ENCODE results near the gene SHH.
A peak's percentile ranks its signal among the peaks of the same experiment; 100 is the strongest.

Gene SHH

DNA sequence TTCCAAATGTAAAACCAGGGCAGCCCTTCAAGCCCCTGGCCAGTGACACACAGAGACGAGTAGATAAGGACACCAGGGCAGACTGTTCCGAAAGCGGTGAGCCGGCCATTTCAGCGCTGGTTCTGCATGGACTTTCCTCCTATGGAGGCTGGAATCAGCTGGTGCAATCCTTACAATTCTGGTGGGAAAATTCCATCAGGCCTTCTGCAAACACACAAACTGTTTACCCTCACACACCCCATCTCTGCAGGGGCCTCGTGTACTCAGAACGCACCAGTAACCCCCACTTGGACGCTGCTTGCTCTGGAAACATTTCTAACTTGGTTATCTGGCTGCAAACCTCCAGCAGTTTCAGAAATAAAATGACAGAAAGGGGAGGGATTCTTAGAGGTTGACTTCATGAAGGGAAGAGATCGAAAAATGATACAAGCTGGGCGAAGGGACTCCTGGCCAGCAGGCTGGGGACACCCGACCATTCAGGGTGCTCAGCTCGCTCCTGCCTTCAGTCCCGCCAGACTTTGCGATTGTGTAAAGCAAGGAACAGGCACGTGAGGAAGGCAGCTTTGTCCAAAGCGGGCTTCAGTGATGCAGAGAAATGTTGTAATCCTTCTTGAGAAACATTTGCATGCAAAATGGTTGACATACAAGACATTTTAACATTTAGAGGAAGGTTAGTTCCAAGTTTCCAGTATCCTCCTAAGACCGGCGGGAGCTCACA lies 19.7 kb upstream of the SHH start:
- no peak overlapping the region for H3K4me3 ChIP-seq (ENCODE audit: control insufficient read depth, low read depth, low read length)
- DNase-seq (ENCODE audit: low read depth): no peak
- TF ChIP-seq, protein P1, sequence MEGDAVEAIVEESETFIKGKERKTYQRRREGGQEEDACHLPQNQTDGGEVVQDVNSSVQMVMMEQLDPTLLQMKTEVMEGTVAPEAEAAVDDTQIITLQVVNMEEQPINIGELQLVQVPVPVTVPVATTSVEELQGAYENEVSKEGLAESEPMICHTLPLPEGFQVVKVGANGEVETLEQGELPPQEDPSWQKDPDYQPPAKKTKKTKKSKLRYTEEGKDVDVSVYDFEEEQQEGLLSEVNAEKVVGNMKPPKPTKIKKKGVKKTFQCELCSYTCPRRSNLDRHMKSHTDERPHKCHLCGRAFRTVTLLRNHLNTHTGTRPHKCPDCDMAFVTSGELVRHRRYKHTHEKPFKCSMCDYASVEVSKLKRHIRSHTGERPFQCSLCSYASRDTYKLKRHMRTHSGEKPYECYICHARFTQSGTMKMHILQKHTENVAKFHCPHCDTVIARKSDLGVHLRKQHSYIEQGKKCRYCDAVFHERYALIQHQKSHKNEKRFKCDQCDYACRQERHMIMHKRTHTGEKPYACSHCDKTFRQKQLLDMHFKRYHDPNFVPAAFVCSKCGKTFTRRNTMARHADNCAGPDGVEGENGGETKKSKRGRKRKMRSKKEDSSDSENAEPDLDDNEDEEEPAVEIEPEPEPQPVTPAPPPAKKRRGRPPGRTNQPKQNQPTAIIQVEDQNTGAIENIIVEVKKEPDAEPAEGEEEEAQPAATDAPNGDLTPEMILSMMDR (IDR thresholded peaks at IDR 0.05; ENCODE audit: control insufficient read depth, insufficient read depth, low read depth, low read length, missing control alignments): no peak

DNA sequence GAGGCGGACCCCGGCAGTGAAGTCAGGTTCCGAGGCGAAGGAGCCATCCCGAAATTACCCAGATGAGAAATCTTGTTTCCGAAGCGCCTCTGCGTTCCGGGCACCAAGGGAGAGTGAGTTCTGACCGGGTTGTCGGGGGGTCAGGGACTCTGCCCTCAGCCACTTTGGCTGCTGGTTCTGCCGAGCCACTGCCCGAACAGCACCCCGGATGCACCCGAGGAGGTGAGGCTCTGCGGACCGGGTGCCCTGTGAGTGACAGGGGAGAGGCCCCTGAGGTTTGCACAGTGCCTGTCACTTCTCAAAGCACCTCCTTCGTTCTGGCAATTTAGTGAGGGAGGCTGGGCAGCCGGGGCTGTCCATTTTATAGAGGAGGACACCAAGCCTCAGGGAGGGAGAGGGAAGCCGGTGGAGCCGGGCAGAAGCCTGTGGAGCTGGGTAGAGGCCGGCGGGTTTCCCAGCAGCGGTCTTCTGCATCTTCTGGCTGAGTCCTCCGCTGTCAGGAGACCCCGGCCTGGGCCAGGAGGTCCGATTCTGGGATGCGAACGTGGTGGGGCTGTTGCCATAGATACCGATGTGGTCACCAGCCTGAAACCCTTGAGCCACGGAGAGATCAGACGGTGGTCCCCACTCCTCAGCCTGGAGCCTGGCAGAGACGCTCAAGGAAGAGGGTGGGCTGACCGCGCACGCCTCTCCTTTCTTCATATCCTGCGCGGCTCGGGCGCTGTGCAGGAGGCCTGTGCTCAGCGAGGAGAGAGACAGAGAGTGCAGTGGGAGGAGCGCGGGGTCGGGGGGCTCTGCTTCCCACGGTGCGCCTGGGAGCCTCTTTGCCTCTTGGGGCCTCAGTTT lies 18.9 kb upstream of the SHH start:
- H3K4me3 ChIP-seq (ENCODE audit: control insufficient read depth, low read depth, low read length): no peak overlapping the region
- DNase-seq (ENCODE audit: low read depth): no peak
- TF ChIP-seq, protein P1 (IDR thresholded peaks at IDR 0.05; ENCODE audit: control insufficient read depth, insufficient read depth, low read depth, low read length, missing control alignments): no peak

GRCh38 chr7:155829796-155830470 lies 17.7 kb upstream of the SHH start:
- TF ChIP-seq, protein P1 (IDR thresholded peaks at IDR 0.05; ENCODE audit: control insufficient read depth, insufficient read depth, low read depth, low read length, missing control alignments): no peak
- no peak overlapping the region for H3K4me3 ChIP-seq (ENCODE audit: control insufficient read depth, low read depth, low read length)
- DNase-seq (ENCODE audit: low read depth): no peak

DNA sequence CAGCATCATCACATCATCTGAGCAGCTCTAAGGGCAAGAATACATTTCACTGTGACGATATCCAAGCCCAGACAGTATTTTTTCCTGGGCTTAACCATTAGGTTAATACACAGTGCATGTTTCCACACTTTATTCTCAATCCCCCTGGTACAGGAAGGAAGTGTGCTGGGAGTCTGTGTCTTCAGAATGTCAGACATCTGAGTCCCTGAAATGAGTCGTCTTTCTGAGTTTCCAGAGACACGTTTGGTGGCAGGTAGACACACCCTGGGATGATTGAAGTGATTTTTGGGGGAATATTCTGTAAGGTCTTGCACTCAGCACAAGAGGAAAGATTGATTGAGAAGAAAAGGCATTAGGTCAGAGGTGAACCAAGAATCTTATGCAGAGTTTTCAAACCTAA lies 13.1 kb upstream of the SHH start:
- TF ChIP-seq, protein P1 (IDR thresholded peaks at IDR 0.05; ENCODE audit: control insufficient read depth, insufficient read depth, low read depth, low read length, missing control alignments): no peak
- no peak overlapping the region for H3K4me3 ChIP-seq (ENCODE audit: control insufficient read depth, low read depth, low read length)
- no peak for DNase-seq (ENCODE audit: low read depth)

GRCh38 chr7:155824227-155824886 lies 12.1 kb upstream of the SHH start:
- TF ChIP-seq, protein P1 (IDR thresholded peaks at IDR 0.05; ENCODE audit: control insufficient read depth, insufficient read depth, low read depth, low read length, missing control alignments): no peak
- H3K4me3 ChIP-seq (ENCODE audit: control insufficient read depth, low read depth, low read length): no peak overlapping the region
- peak; percentile 18 for DNase-seq (ENCODE audit: low read depth)

DNA sequence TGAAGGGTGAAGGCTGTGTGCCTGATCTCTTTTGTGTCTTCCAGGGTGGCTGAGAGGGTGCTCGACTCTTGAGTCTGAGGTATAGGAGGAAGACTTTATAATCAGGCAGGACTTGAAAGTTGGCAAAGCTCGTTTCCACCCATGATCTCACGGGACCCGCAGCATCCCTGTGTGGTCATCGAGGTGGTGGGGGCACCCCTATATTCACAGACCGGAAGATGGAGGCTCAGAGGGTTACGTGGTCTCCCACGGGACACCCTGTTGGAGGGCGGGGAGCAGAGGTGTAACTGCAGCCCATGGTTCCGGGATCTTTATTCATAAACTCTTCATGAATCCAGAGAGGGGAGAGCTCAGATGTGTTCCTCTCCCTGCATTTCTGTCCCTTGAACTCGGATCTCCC lies 9.6 kb upstream of the SHH start:
- no peak for DNase-seq (ENCODE audit: low read depth)
- H3K4me3 ChIP-seq (ENCODE audit: control insufficient read depth, low read depth, low read length): no peak overlapping the region
- TF ChIP-seq, protein P1 (IDR thresholded peaks at IDR 0.05; ENCODE audit: control insufficient read depth, insufficient read depth, low read depth, low read length, missing control alignments): no peak

All from AG09309 (cell line).